OCI-LY3 (cell line): ENCODE data around the gene PCGF1.

Experiments used
- EZH2phosphoT487 ChIP-seq: fragments of 200-600 bp; shearing (Covaris generic); IDR thresholded peaks from 2 replicates; pipeline ENCODE4 v1.6.1; 2018; ENCODE audit warnings: antibody characterized with exemption, mixed run types, low read depth
- TF ChIP-seq, protein P1 (sequence below): fragments of 200-600, 300-600 bp; sonication (generic); IDR thresholded peaks from 2 replicates; pipeline ENCODE4 v1.5.1; 2014; ENCODE audit warnings: antibody characterized with exemption, low read length, low read depth

DNA sequence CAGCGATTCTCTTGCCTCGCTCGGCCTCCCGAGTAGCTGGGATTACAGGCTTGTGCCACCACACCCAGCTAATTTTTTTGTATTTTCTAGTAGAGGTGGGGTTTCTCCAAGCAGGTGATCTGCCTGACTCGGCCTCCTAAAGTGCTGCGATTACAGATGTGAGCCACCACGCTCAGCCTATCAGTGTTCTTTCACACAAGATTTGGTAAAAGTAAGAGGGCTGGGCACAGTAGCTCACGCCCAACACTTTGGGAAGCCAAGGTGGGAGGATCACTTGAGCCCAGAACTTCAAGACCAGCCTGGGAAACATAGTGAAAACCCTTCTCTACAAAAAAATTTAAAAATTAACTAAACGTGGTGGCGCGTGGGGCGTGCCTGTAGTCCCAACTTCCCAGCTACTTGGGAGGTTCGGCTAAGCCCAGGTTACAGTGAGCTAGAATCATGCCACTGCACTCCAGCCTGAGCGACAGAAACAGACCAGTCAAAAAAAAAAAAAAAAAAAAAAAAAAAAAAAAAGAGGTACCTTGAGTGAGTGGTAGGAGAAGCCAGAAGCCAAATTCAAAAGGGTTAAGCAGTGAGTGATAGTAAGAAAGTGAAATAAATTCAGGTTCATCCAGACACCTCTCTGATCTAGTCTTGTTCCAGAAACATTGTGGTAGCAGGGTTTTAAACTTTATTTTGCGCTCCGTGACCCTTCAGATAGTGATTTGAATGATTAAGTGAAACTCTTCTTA lies 36.0 kb downstream of the PCGF1 start:
- TF ChIP-seq, protein P1, sequence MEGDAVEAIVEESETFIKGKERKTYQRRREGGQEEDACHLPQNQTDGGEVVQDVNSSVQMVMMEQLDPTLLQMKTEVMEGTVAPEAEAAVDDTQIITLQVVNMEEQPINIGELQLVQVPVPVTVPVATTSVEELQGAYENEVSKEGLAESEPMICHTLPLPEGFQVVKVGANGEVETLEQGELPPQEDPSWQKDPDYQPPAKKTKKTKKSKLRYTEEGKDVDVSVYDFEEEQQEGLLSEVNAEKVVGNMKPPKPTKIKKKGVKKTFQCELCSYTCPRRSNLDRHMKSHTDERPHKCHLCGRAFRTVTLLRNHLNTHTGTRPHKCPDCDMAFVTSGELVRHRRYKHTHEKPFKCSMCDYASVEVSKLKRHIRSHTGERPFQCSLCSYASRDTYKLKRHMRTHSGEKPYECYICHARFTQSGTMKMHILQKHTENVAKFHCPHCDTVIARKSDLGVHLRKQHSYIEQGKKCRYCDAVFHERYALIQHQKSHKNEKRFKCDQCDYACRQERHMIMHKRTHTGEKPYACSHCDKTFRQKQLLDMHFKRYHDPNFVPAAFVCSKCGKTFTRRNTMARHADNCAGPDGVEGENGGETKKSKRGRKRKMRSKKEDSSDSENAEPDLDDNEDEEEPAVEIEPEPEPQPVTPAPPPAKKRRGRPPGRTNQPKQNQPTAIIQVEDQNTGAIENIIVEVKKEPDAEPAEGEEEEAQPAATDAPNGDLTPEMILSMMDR: no peak
- TF ChIP-seq EZH2phosphoT487: no peak
